H1 (cell line): Measurements from ENCODE around the gene OR5C1. TPM values are rescaled to one million over a fixed set of nuclear protein-coding genes. Genes with fewer than 3 reads are reported as not detected.

Experiments used
- CTCF ChIA-PET: fragments of 300-600 bp; sonication (Branson Sonifier 250); formaldehyde crosslinking; loops from one replicate; lab custom pipeline; 2021; ENCODE audit not compliant: partially characterized antibody; lab: Charles Lee
- POLR2A ChIA-PET: fragments of 300-600 bp; sonication (Branson Sonifier 250); formaldehyde crosslinking; loops from one replicate; lab custom pipeline; 2021; ENCODE audit warnings: inconsistent platforms; ENCODE audit not compliant: partially characterized antibody; lab: Charles Lee
- DNase-seq, 2 experiments: peaks; one replicate each; pipeline versions ENCODE4 v3.0.0 to v3.0.0-alpha.2; 2010 to 2022; ENCODE audit warnings: low spot score in 2 of 2, low read depth in 1 of 2, mixed read lengths in 1 of 2
- FAIRE-seq: peaks from 2 replicates; lab custom pipeline; 2011; peaks lifted over from hg19 to GRCh38; lab: Jason Lieb, UNC
- H2AFZ ChIP-seq: 2 replicates; pipeline ENCODE4 v1.8.1; 2012; ENCODE audit warnings: low read length, inconsistent platforms
- H2AK5ac ChIP-seq: 2 replicates; pipeline ENCODE4 v1.6.1; 2013; ENCODE audit warnings: low read depth, low read length
- H2BK120ac ChIP-seq: replicated peaks from 2 replicates; pipeline ENCODE3; 2013; ENCODE audit warnings: low read depth, low read length, inconsistent platforms
- H2BK12ac ChIP-seq: 2 replicates; pipeline ENCODE4 v1.6.1; 2013; ENCODE audit warnings: low read depth, low read length
- H2BK15ac ChIP-seq: 2 replicates; pipeline ENCODE4 v1.6.1; 2013; ENCODE audit warnings: low read length
- H2BK20ac ChIP-seq: 2 replicates; pipeline ENCODE4 v1.6.1; 2013; ENCODE audit warnings: low read length
- H2BK5ac ChIP-seq: 2 replicates; pipeline ENCODE4 v1.6.1; 2013; ENCODE audit warnings: low read depth, low read length
- H3K14ac ChIP-seq: 2 replicates; pipeline ENCODE4 v1.6.1; 2013; ENCODE audit warnings: inconsistent platforms; ENCODE audit not compliant: insufficient read length
- H3K18ac ChIP-seq: 2 replicates; pipeline ENCODE4 v1.6.1; 2013; ENCODE audit warnings: low read length; ENCODE audit errors: extremely low read depth
- H3K23ac ChIP-seq: 2 replicates; pipeline ENCODE4 v1.6.1; 2013; ENCODE audit warnings: inconsistent platforms; ENCODE audit not compliant: insufficient read length
- H3K23me2 ChIP-seq: 2 replicates; pipeline ENCODE4 v1.6.1; 2013; ENCODE audit warnings: low read depth, low read length
- H3K27ac ChIP-seq: 2 replicates; pipeline ENCODE4 v1.6.1; 2011; ENCODE audit warnings: low read depth, low read length, inconsistent platforms
- H3K27me3 ChIP-seq, 4 experiments: replicated peaks in 1 of 4; 1 replicate in 1 of 4; 2 replicates in 3 of 4; pipeline versions ENCODE4 v1.6.1 to v1.8.1; 2011 to 2013; ENCODE audit warnings: low read length in 3 of 4, mild to moderate bottlenecking in 3 of 4, inconsistent platforms in 2 of 4, mixed read lengths in 2 of 4, moderate library complexity in 1 of 4; ENCODE audit not compliant: control insufficient read depth in 3 of 4, insufficient read depth in 3 of 4; ENCODE audit errors: extremely low read depth in 1 of 4
- H3K36me3 ChIP-seq, 4 experiments: 2 replicates each; pipeline versions ENCODE4 v1.6.1 to v1.8.1; 2011 to 2013; ENCODE audit warnings: mild to moderate bottlenecking in 4 of 4, low read length in 3 of 4, moderate library complexity in 2 of 4, control low read depth in 1 of 4, inconsistent platforms in 1 of 4; ENCODE audit not compliant: insufficient read depth in 4 of 4, control insufficient read depth in 2 of 4
- H3K4ac ChIP-seq: replicated peaks from 2 replicates; pipeline ENCODE3; 2013; ENCODE audit warnings: low read length, low read depth, mixed read lengths, inconsistent platforms; ENCODE audit not compliant: insufficient read length
- H3K4me1 ChIP-seq, 4 experiments: replicated peaks in 1 of 4; 1 replicate in 1 of 4; 2 replicates in 3 of 4; pipeline versions ENCODE4 v1.6.1 to v1.8.1; 2011 to 2013; ENCODE audit warnings: low read length in 3 of 4, inconsistent platforms in 2 of 4, mixed read lengths in 1 of 4; ENCODE audit not compliant: insufficient read depth in 4 of 4, control insufficient read depth in 3 of 4
- H3K4me2 ChIP-seq, 2 experiments: 2 replicates each; pipeline versions ENCODE4 v1.6.1 to v1.8.1; 2011 to 2013; ENCODE audit warnings: low read depth in 2 of 2, low read length in 2 of 2, control low read depth in 1 of 2, inconsistent platforms in 1 of 2, mild to moderate bottlenecking in 1 of 2; ENCODE audit not compliant: insufficient read depth in 1 of 2
- H3K4me3 ChIP-seq, 4 experiments: fragments of 200-600, 300-600 bp in 1 of 4; sonication (generic), shearing (Covaris generic), sonication (Bioruptor Twin) in 1 of 4; 2 replicates each; pipeline versions ENCODE4 v1.5.1 to v1.8.1; 2011 to 2016; ENCODE audit warnings: low read length in 4 of 4, low read depth in 3 of 4, control low read depth in 2 of 4, inconsistent platforms in 2 of 4, mild to moderate bottlenecking in 2 of 4, mixed read lengths in 1 of 4, moderate library complexity in 1 of 4; ENCODE audit not compliant: insufficient read depth in 2 of 4; ENCODE audit errors: extremely low read depth in 1 of 4
- H3K56ac ChIP-seq: replicated peaks from 2 replicates; pipeline ENCODE3; 2013; ENCODE audit warnings: low read depth, mild to moderate bottlenecking, mixed read lengths, low read length, inconsistent platforms; ENCODE audit not compliant: insufficient read length
- H3K79me1 ChIP-seq: 2 replicates; pipeline ENCODE4 v1.6.1; 2013; ENCODE audit warnings: low read depth, low read length, control low read depth
- H3K79me2 ChIP-seq, 2 experiments: 2 replicates each; pipeline versions ENCODE4 v1.6.1 to v1.8.1; 2012 to 2013; ENCODE audit warnings: low read length in 2 of 2, mild to moderate bottlenecking in 2 of 2, inconsistent platforms in 1 of 2; ENCODE audit not compliant: insufficient read depth in 2 of 2, control insufficient read depth in 1 of 2
- H3K9ac ChIP-seq, 4 experiments: replicated peaks in 1 of 4; 1 replicate in 1 of 4; 2 replicates in 3 of 4; pipeline versions ENCODE4 v1.6.1 to v1.8.1; 2011 to 2013; ENCODE audit warnings: low read depth in 3 of 4, low read length in 3 of 4, control low read depth in 2 of 4, mild to moderate bottlenecking in 2 of 4, moderate library complexity in 2 of 4, inconsistent platforms in 1 of 4; ENCODE audit errors: extremely low read depth in 1 of 4
- H3K9me3 ChIP-seq, 2 experiments: 2 replicates each; pipeline versions ENCODE4 v1.6.1 to v1.8.1; 2012 to 2013; ENCODE audit warnings: mild to moderate bottlenecking in 2 of 2, moderate library complexity in 2 of 2, control low read depth in 1 of 2, inconsistent platforms in 1 of 2, low read depth in 1 of 2, low read length in 1 of 2, mixed read lengths in 1 of 2; ENCODE audit not compliant: insufficient read depth in 2 of 2
- H4K20me1 ChIP-seq, 2 experiments: replicated peaks in 1 of 2; 2 replicates each; pipeline versions ENCODE3 to v1.8.1; 2011 to 2013; ENCODE audit warnings: inconsistent platforms in 2 of 2, low read length in 2 of 2, mild to moderate bottlenecking in 1 of 2; ENCODE audit not compliant: insufficient read depth in 2 of 2, control insufficient read depth in 1 of 2
- H4K5ac ChIP-seq: 2 replicates; pipeline ENCODE4 v1.6.1; 2013; ENCODE audit warnings: low read length, low read depth, mixed read lengths, inconsistent platforms; ENCODE audit not compliant: insufficient read length
- H4K8ac ChIP-seq: 2 replicates; pipeline ENCODE4 v1.8.0; 2013; ENCODE audit warnings: mild to moderate bottlenecking, moderate library complexity, low read length, inconsistent platforms; ENCODE audit not compliant: insufficient read depth; ENCODE audit errors: extremely low read depth
- H4K91ac ChIP-seq: replicated peaks from 2 replicates; pipeline ENCODE3; 2013; ENCODE audit warnings: low read length, mixed read lengths, inconsistent platforms; ENCODE audit not compliant: insufficient read length
- BCL11A ChIP-seq, 2 experiments: IDR thresholded peaks; one replicate each; pipeline ENCODE4 v1.6.1; 2011; ENCODE audit warnings: low read depth in 2 of 2, low read length in 2 of 2, mild to moderate bottlenecking in 2 of 2
- KDM1A ChIP-seq: fragments of 200-600, 300-600 bp; sonication (generic); IDR thresholded peaks from 2 replicates; pipeline ENCODE4 v1.7.1; 2016; ENCODE audit warnings: mild to moderate bottlenecking, low read length, borderline replicate concordance
- KDM5A ChIP-seq: fragments of 200-600 bp; IDR thresholded peaks from 2 replicates; pipeline ENCODE4 v1.7.1; 2012; ENCODE audit warnings: mild to moderate bottlenecking, low read length, inconsistent platforms, mixed read lengths
- NRF1 ChIP-seq: IDR thresholded peaks from 2 replicates; pipeline ENCODE4 v1.6.1; 2011; ENCODE audit warnings: mild to moderate bottlenecking, low read depth, low read length, improper control_type of control experiment
- POLR2AphosphoS5 ChIP-seq: IDR thresholded peaks from 2 replicates; pipeline ENCODE4 v1.6.1; 2011; ENCODE audit warnings: low read depth, low read length
- YY1 ChIP-seq: IDR thresholded peaks from 2 replicates; pipeline ENCODE4 v1.6.1; 2011; ENCODE audit warnings: low read depth, mild to moderate bottlenecking, low read length
- WGBS, 2 experiments: shearing (Covaris generic) in 1 of 2; methylation state at CpG; one replicate each; pipeline versions ENCODE4 v1.1.6 to v1.1.7; 2013 to 2015; ENCODE audit warnings: low lambda C conversion rate in 2 of 2, mixed read lengths in 2 of 2, inconsistent platforms in 1 of 2, low coverage in 1 of 2, missing lambda C conversion rate in 1 of 2; ENCODE audit not compliant: insufficient replicate concordance in 2 of 2, insufficient coverage in 1 of 2, insufficient read length in 1 of 2; ENCODE audit errors: extremely low coverage in 1 of 2, missing lambda C conversion rate in 1 of 2; 5-methylcytosine and 5-hydroxymethylcytosine counted together
- polyA plus RNA-seq, 7 experiments: library from polyadenylated mRNA; depleted of rRNA in 3 of 7; stranded (reverse) in 5 of 7; unstranded in 2 of 7; fragments of >200 nt in 5 of 7; fragments of 200-250 nt in 2 of 7; gene quantifications; 1 replicate in 5 of 7; 2 replicates in 1 of 7; 4 replicates in 1 of 7; pipeline versions ENCODE4 v1.2.1 to v1.2.3, GENCODE V29; 2011 to 2013; ENCODE audit warnings: missing spikeins in 2 of 7, mixed read lengths in 2 of 7
- total RNA-seq: library from RNA; stranded (reverse); fragmentation: NEBNext Ultra II Directional; extraction: Animal tissue kit (Norgen Biotek cat#: 25700); gene quantifications from 2 replicates; pipeline ENCODE4 v1.2.1, GENCODE V29; 2021

OR5C1 gene
- total and polyA plus RNA-seq, 2 of the 8 experiments (the other 6 are each of a cell fraction or from before 2014, with no cell fraction given), result not detected

DNA sequence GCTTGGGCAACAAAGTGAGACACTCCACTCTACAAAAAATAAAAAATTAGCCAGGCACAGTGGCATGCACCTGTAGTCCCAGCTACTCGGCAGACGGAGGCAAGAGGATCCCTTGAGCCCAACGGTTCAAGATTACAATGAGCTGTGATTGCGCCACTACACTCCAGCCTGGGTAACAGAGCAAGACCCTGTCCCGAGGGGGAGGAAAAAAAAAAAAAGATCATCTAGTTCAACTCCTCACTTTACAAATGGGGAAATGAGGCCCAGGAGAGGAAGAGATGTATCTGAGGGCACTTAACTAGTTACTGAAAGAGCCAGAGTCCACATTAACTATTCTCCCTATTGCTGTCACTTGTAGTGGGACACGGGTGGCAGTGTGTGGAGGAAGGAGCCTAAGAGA is 25.8 kb downstream of the OR5C1 start:
- Histone ChIP-seq H2BK15ac (no peak overlapping the region), H4K8ac (no peak overlapping the region), H3K27ac (no peak overlapping the region), H2AFZ (no peak overlapping the region), H2BK5ac (no peak overlapping the region), H3K23ac (no peak overlapping the region), H2BK120ac (no peak overlapping the region), H2AK5ac (no peak overlapping the region), H3K4me3 (no peak overlapping the region), H3K14ac (no peak overlapping the region), H3K27me3 (no peaks in the 10 kb centered on the region), H3K79me1 (no peaks in the 10 kb centered on the region), H2BK20ac (no peak overlapping the region), H4K5ac (no peak overlapping the region), H3K36me3 (peaks cover 0 to 13% (median 2%) of the 10 kb centered on the region in 4 experiments; a peak in 2 of 8 replicates), H3K23me2 (no peaks in the 10 kb centered on the region), H3K4me2 (no peak overlapping the region), H3K9ac (no peak overlapping the region), H2BK12ac (no peak overlapping the region), H3K56ac (no peak overlapping the region), H3K79me2 (no peaks in the 10 kb centered on the region), H3K4me1 (peaks cover 0 to 3% (median 2%) of the 10 kb centered on the region in 4 experiments; a peak in 4 of 7 replicates), H3K4ac (no peak overlapping the region), H3K9me3 (no peaks in the 10 kb centered on the region)
- WGBS, 2 experiments, result 89% methylated on average over 6 of the region's 6 CpGs; no CpG with 5 or more reads in 1 of the 2 experiments
- DNase-seq, result no peak
- POLR2A ChIA-PET, result no interaction called here
- FAIRE-seq, result no peak
- CTCF ChIA-PET, result no interaction called here
- no peak for TF ChIP-seq YY1
- no peak for TF ChIP-seq BCL11A (IDR thresholded peaks at IDR 0.05; ENCODE audit: low read depth in 2 of 2, low read length in 2 of 2)
- no peak for TF ChIP-seq KDM1A
- TF ChIP-seq NRF1, result no peak
- no peak for TF ChIP-seq KDM5A
- no peak for TF ChIP-seq POLR2AphosphoS5
- TF ChIP-seq, all 59 proteins: peak for 0
- Histone ChIP-seq H4K91ac (no peak overlapping the region), H3K18ac (no peak overlapping the region), H4K20me1 (no peaks in the 10 kb centered on the region)
